ENCODE data around the gene SPDYE4.

The SPDYE4 gene

DNA sequence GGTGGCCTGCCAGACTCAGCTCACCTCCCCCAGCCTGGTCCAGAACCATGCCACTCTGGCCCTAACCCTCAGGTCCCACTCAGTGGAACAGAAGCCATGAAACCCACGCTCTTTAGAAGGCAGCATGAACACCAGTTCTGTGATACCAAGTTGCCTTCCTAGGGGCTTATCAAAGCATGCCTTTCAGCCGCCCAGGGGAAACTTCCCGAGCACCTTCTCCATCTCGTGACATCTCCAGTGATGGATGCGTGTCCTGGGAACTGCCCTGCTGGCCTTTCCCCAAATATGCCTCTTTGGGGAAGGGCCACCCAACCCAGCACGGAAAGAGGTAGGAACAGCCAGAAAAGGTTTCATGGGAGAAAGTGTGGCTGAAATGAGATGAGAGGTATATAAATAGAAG is 22.0 kb downstream of the SPDYE4 start:
- Histone ChIP-seq H3K4me3 (ENCODE audit: low read length in 2 of 2) (no peak overlapping the region), H3K9ac (ENCODE audit: low read depth, low read length, poor library complexity) (no peak overlapping the region), H3K79me1 (ENCODE audit: low read depth, low read length) (no peaks in the 10 kb centered on the region), H2BK12ac (ENCODE audit: low read length) (peak overlapping the region; percentile 81), H2BK120ac (ENCODE audit: low read depth, low read length) (no peak overlapping the region), H3K14ac (ENCODE audit: low read length) (no peak overlapping the region), H2AFZ (ENCODE audit: low read length) (no peak overlapping the region), H3K4me2 (ENCODE audit: insufficient read depth, low read length, poor library complexity, severe bottlenecking) (no peak overlapping the region), H3K23ac (ENCODE audit: low read depth, low read length, poor library complexity) (no peak overlapping the region), H2AK5ac (ENCODE audit: low read depth, low read length) (peak overlapping the region; percentile 87), H4K8ac (ENCODE audit: low read depth, low read length) (no peak overlapping the region), H3K9me3 (replicated peaks in 1 of 2; ENCODE audit: control insufficient read depth in 2 of 2, insufficient read depth in 1 of 2, low read depth in 1 of 2, low read length in 2 of 2) (no peaks in the 10 kb centered on the region), H3K4me1 (ENCODE audit: control insufficient read depth in 2 of 2, insufficient read depth in 1 of 2, low read depth in 1 of 2, low read length in 2 of 2) (peaks cover 0 to 13% of the 10 kb centered on the region in 2 donors), H3K36me3 (replicated peaks in 1 of 2; ENCODE audit: control insufficient read depth in 2 of 2, insufficient read depth in 2 of 2, low read length in 2 of 2) (no peaks in the 10 kb centered on the region), H3K18ac (ENCODE audit: low read length) (peak overlapping the region; percentile 77), H3K27ac (replicated peaks; ENCODE audit: low read length) (no peak overlapping the region), H2BK15ac (ENCODE audit: low read length) (no peak overlapping the region), H4K91ac (ENCODE audit: low read depth, low read length, poor library complexity) (no peak overlapping the region), H3K27me3 (ENCODE audit: control insufficient read depth in 3 of 3, insufficient read depth in 3 of 3, low read depth in 1 of 3, low read length in 3 of 3) (no peaks in the 10 kb centered on the region), H3K4ac (ENCODE audit: low read length) (no peak overlapping the region), H2BK5ac (ENCODE audit: low read length) (no peak overlapping the region)
- no CpG with 5 or more reads among the region's 6 CpGs for WGBS, 2 donors (ENCODE audit: extremely low coverage in 2 of 2, insufficient read length in 2 of 2, insufficient replicate concordance in 1 of 2)
- DNase-seq (ENCODE audit: low spot score), result no peak

DNA sequence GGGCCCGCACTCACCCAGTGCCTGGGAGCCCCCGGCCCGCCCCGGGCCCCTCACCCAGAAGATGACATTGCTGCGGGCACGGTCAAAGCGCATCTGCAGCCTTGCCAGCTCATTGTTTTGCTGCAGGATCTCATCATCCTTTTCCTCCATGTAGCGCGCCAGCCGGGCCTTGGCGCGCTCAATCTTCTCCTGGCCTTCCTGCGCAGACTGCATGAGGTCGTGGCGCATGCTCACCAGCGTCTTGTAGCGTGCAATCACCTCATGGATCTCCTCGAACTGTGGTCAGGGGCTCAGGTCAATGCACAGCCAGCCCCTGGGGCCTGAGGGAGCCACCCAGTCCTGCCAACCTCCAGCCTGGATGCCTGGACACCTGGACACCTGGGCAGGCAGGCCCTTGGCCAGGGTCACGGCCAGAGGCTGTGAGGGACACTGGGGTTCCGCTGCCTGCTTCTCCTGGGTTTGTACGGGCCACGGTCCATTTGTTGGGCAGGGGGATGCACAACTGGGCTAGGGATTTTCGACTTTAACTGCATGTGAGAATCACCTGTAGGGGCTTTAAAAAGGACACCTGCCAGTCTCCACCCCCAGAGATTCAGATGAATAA is 22.9 kb downstream of the SPDYE4 start:
- no peak overlapping the region for H2BK12ac ChIP-seq (ENCODE audit: low read length)
- H3K27me3 ChIP-seq (ENCODE audit: control insufficient read depth in 3 of 3, insufficient read depth in 3 of 3, low read depth in 1 of 3, low read length in 3 of 3), result no peaks in the 10 kb centered on the region
- H3K79me1 ChIP-seq (ENCODE audit: low read depth, low read length), result no peaks in the 10 kb centered on the region
- peaks cover 0 to 13% of the 10 kb centered on the region in 2 donors for H3K4me1 ChIP-seq (ENCODE audit: control insufficient read depth in 2 of 2, insufficient read depth in 1 of 2, low read depth in 1 of 2, low read length in 2 of 2)
- no peak overlapping the region for H3K4me3 ChIP-seq (ENCODE audit: low read length in 2 of 2)
- peak overlapping the region; percentile 41 for H3K14ac ChIP-seq (ENCODE audit: low read length)
- no peak overlapping the region for H2BK5ac ChIP-seq (ENCODE audit: low read length)
- H3K23ac ChIP-seq (ENCODE audit: low read depth, low read length, poor library complexity), result peak overlapping the region; percentile 76
- H3K4me2 ChIP-seq (ENCODE audit: insufficient read depth, low read length, poor library complexity, severe bottlenecking), result no peak overlapping the region
- DNase-seq (ENCODE audit: low spot score), result no peak
- H4K8ac ChIP-seq (ENCODE audit: low read depth, low read length), result no peak overlapping the region
- H3K36me3 ChIP-seq (replicated peaks in 1 of 2; ENCODE audit: control insufficient read depth in 2 of 2, insufficient read depth in 2 of 2, low read length in 2 of 2), result no peaks in the 10 kb centered on the region
- H3K9me3 ChIP-seq (replicated peaks in 1 of 2; ENCODE audit: control insufficient read depth in 2 of 2, insufficient read depth in 1 of 2, low read depth in 1 of 2, low read length in 2 of 2), result no peaks in the 10 kb centered on the region
- no peak overlapping the region for H2AK5ac ChIP-seq (ENCODE audit: low read depth, low read length)
- H2BK15ac ChIP-seq (ENCODE audit: low read length), result peak overlapping the region; percentile 72
- H3K27ac ChIP-seq (replicated peaks; ENCODE audit: low read length), result no peak overlapping the region
- H4K91ac ChIP-seq (ENCODE audit: low read depth, low read length, poor library complexity), result no peak overlapping the region
- H2AFZ ChIP-seq (ENCODE audit: low read length), result no peak overlapping the region
- no peak overlapping the region for H3K9ac ChIP-seq (ENCODE audit: low read depth, low read length, poor library complexity)
- H3K4ac ChIP-seq (ENCODE audit: low read length), result no peak overlapping the region
- no CpG with 5 or more reads among the region's 23 CpGs for WGBS, 2 donors (ENCODE audit: extremely low coverage in 2 of 2, insufficient read length in 2 of 2, insufficient replicate concordance in 1 of 2)
- no peak overlapping the region for H2BK120ac ChIP-seq (ENCODE audit: low read depth, low read length)
- peak overlapping the region; percentile 40 for H3K18ac ChIP-seq (ENCODE audit: low read length)

DNA sequence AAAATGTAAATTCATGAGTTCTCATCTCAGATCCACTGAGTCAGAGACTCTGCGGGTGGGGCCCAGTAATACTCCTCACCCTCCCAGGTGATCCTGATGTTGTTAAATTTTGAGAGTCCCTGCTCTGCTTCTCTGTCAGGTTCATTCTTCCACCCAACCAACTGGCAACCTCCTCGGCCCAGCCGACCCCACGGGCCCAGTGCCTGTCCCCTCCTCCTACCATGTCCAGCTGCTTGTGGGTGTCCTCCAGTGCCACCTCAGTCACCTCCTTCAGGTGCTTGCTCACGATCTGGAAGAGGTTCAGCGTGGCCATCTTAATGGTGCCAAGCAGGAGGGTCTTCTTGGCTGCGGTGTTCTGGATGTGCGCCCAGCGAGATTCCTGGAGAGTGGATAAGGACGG is 23.5 kb downstream of the SPDYE4 start:
- no peak overlapping the region for H3K4me3 ChIP-seq (ENCODE audit: low read length in 2 of 2)
- H3K4me1 ChIP-seq (ENCODE audit: control insufficient read depth in 2 of 2, insufficient read depth in 1 of 2, low read depth in 1 of 2, low read length in 2 of 2), result peaks cover 0 to 13% of the 10 kb centered on the region in 2 donors
- no peak for DNase-seq (ENCODE audit: low spot score)
- H2BK15ac ChIP-seq (ENCODE audit: low read length), result no peak overlapping the region
- no peak overlapping the region for H3K4ac ChIP-seq (ENCODE audit: low read length)
- H3K9me3 ChIP-seq (replicated peaks in 1 of 2; ENCODE audit: control insufficient read depth in 2 of 2, insufficient read depth in 1 of 2, low read depth in 1 of 2, low read length in 2 of 2), result no peaks in the 10 kb centered on the region
- WGBS, 2 donors (ENCODE audit: extremely low coverage in 2 of 2, insufficient read length in 2 of 2, insufficient replicate concordance in 1 of 2), result no CpG with 5 or more reads among the region's 10 CpGs
- H3K18ac ChIP-seq (ENCODE audit: low read length), result no peak overlapping the region
- H3K36me3 ChIP-seq (replicated peaks in 1 of 2; ENCODE audit: control insufficient read depth in 2 of 2, insufficient read depth in 2 of 2, low read length in 2 of 2), result no peaks in the 10 kb centered on the region
- H3K27me3 ChIP-seq (ENCODE audit: control insufficient read depth in 3 of 3, insufficient read depth in 3 of 3, low read depth in 1 of 3, low read length in 3 of 3), result no peaks in the 10 kb centered on the region
- H4K91ac ChIP-seq (ENCODE audit: low read depth, low read length, poor library complexity), result no peak overlapping the region
- H3K27ac ChIP-seq (replicated peaks; ENCODE audit: low read length), result no peak overlapping the region
- H4K8ac ChIP-seq (ENCODE audit: low read depth, low read length), result no peak overlapping the region
- no peak overlapping the region for H2AK5ac ChIP-seq (ENCODE audit: low read depth, low read length)
- no peak overlapping the region for H2BK5ac ChIP-seq (ENCODE audit: low read length)
- H2BK120ac ChIP-seq (ENCODE audit: low read depth, low read length), result no peak overlapping the region
- H3K9ac ChIP-seq (ENCODE audit: low read depth, low read length, poor library complexity), result no peak overlapping the region
- no peak overlapping the region for H3K4me2 ChIP-seq (ENCODE audit: insufficient read depth, low read length, poor library complexity, severe bottlenecking)
- H3K23ac ChIP-seq (ENCODE audit: low read depth, low read length, poor library complexity), result no peak overlapping the region
- H3K14ac ChIP-seq (ENCODE audit: low read length), result no peak overlapping the region
- H2BK12ac ChIP-seq (ENCODE audit: low read length), result no peak overlapping the region
- H2AFZ ChIP-seq (ENCODE audit: low read length), result no peak overlapping the region
- no peaks in the 10 kb centered on the region for H3K79me1 ChIP-seq (ENCODE audit: low read depth, low read length)

DNA sequence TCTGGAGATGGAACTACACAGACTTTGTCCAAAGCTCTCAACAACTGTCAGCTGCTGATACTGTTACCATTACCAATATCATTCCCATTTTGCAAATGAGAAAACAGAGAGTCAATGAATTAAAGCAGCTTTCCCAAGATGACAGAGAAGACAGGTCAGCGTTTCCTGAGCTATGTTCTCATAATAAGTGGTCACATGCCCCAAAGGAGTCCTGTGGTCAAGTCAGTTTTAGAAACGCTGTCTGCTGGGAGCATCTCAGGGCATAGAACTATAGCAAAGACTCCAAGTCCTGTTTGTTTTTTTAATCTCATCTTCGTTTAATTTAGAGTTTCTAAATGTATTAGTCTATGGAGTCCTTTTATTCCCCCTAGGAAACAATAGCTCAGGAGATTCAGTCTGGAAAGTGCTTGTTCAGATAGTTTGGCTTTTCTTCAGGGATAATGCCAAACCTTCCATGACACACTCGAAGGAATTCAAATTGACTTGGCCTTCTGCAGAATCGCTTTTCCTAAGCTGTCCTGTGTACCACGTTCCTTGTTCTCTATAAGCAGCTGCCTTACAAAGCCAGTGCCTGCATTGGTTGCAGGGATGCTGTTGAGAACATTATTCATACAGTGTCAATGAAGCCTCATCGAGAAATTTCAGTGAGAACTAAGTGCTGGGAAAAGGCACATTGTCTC is 25.8 kb downstream of the SPDYE4 start:
- Histone ChIP-seq H3K27ac (replicated peaks; ENCODE audit: low read length) (no peak overlapping the region), H4K91ac (ENCODE audit: low read depth, low read length, poor library complexity) (no peak overlapping the region), H3K4ac (ENCODE audit: low read length) (no peak overlapping the region), H4K8ac (ENCODE audit: low read depth, low read length) (no peak overlapping the region), H3K14ac (ENCODE audit: low read length) (no peak overlapping the region), H2BK12ac (ENCODE audit: low read length) (no peak overlapping the region), H3K36me3 (replicated peaks in 1 of 2; ENCODE audit: control insufficient read depth in 2 of 2, insufficient read depth in 2 of 2, low read length in 2 of 2) (no peaks in the 10 kb centered on the region), H3K9ac (ENCODE audit: low read depth, low read length, poor library complexity) (no peak overlapping the region), H3K18ac (ENCODE audit: low read length) (no peak overlapping the region), H2BK15ac (ENCODE audit: low read length) (no peak overlapping the region), H2AK5ac (ENCODE audit: low read depth, low read length) (no peak overlapping the region), H3K4me3 (ENCODE audit: low read length in 2 of 2) (no peak overlapping the region), H3K27me3 (ENCODE audit: control insufficient read depth in 3 of 3, insufficient read depth in 3 of 3, low read depth in 1 of 3, low read length in 3 of 3) (no peaks in the 10 kb centered on the region), H3K23ac (ENCODE audit: low read depth, low read length, poor library complexity) (no peak overlapping the region), H2BK5ac (ENCODE audit: low read length) (no peak overlapping the region), H3K79me1 (ENCODE audit: low read depth, low read length) (no peaks in the 10 kb centered on the region), H2BK120ac (ENCODE audit: low read depth, low read length) (no peak overlapping the region), H2AFZ (ENCODE audit: low read length) (peak overlapping the region; percentile 14), H3K4me2 (ENCODE audit: insufficient read depth, low read length, poor library complexity, severe bottlenecking) (no peak overlapping the region), H3K4me1 (ENCODE audit: control insufficient read depth in 2 of 2, insufficient read depth in 1 of 2, low read depth in 1 of 2, low read length in 2 of 2) (peaks cover 5 to 21% of the 10 kb centered on the region in 2 donors), H3K9me3 (replicated peaks in 1 of 2; ENCODE audit: control insufficient read depth in 2 of 2, insufficient read depth in 1 of 2, low read depth in 1 of 2, low read length in 2 of 2) (no peaks in the 10 kb centered on the region)
- no CpG with 5 or more reads among the region's 7 CpGs for WGBS, 2 donors (ENCODE audit: extremely low coverage in 2 of 2, insufficient read length in 2 of 2, insufficient replicate concordance in 1 of 2)
- no peak for DNase-seq (ENCODE audit: low spot score)
